GM18517 (cell line): ENCODE measurements around the gene CPSF4L.
A peak's percentile ranks its signal among the peaks of the same experiment; 100 is the strongest.

Experiments used
- ATAC-seq: cut with Tn5 transposase; IDR thresholded peaks from one replicate; pipeline ENCODE4 v1.9.1; 2021; ENCODE audit warnings: mild to moderate bottlenecking, moderate library complexity; ENCODE audit not compliant: unreplicated experiment

Gene CPSF4L

GRCh38 chr17:73290399-73291259 lies 28.9 kb upstream of the CPSF4L start:
- ATAC-seq: no peak

GRCh38 chr17:73289549-73290254 lies 28.0 kb upstream of the CPSF4L start:
- ATAC-seq: no peak

- no peak for ATAC-seq
Measured at GRCh38 chr17:73288534-73289302, 27.0 kb upstream of the CPSF4L start.

- ATAC-seq: no peak
Measured at GRCh38 chr17:73286863-73287296, 25.2 kb upstream of the CPSF4L start.

- ATAC-seq: no peak
Measured at GRCh38 chr17:73285916-73286862, 24.5 kb upstream of the CPSF4L start.

- ATAC-seq: no peak
Measured at GRCh38 chr17:73285603-73285908, 23.9 kb upstream of the CPSF4L start.

GRCh38 chr17:73284906-73285602 lies 23.4 kb upstream of the CPSF4L start:
- ATAC-seq: no peak

- no peak for ATAC-seq
Measured at GRCh38 chr17:73284354-73284753, 22.7 kb upstream of the CPSF4L start.

- ATAC-seq: no peak
Measured at GRCh38 chr17:73283841-73284282, 22.2 kb upstream of the CPSF4L start.

GRCh38 chr17:73283250-73283649 lies 21.6 kb upstream of the CPSF4L start:
- ATAC-seq: no peak

GRCh38 chr17:73282629-73283028 lies 20.9 kb upstream of the CPSF4L start:
- ATAC-seq: no peak

GRCh38 chr17:73281928-73282327 lies 20.2 kb upstream of the CPSF4L start:
- peak; percentile 84 for ATAC-seq

GRCh38 chr17:73280191-73280590 lies 18.5 kb upstream of the CPSF4L start:
- no peak for ATAC-seq

- ATAC-seq: no peak
Measured at GRCh38 chr17:73279704-73280103, 18.0 kb upstream of the CPSF4L start.

- no peak for ATAC-seq
Measured at GRCh38 chr17:73278465-73279453, 17.1 kb upstream of the CPSF4L start.

GRCh38 chr17:73278049-73278464 lies 16.4 kb upstream of the CPSF4L start:
- no peak for ATAC-seq

GRCh38 chr17:73274490-73274889 lies 12.8 kb upstream of the CPSF4L start:
- no peak for ATAC-seq

GRCh38 chr17:73272906-73273218 lies 11.2 kb upstream of the CPSF4L start:
- no peak for ATAC-seq

- ATAC-seq: peak; percentile 98
Measured at GRCh38 chr17:73271072-73271471, 9.4 kb upstream of the CPSF4L start.
